ENCODE measurements around the gene TMEM184B. TPM values are rescaled to one million over a fixed set of nuclear protein-coding genes. Genes with fewer than 3 reads are reported as not detected.

The TMEM184B gene
- total RNA-seq, 1 donor from 2014 or later: 62.8 TPM

GRCh38 chr22:38299770-38300102, 26.9 kb upstream of the TMEM184B start:
- DNase-seq (ENCODE audit: low spot score in 2 of 2, unreplicated experiment in 2 of 2): no peak
- H3K27me3 Mint-ChIP-seq (ENCODE audit: low read depth): no peaks in the 10 kb centered on the region
- no peak overlapping the region for H3K4me3 Mint-ChIP-seq
- peaks cover 33% of the 10 kb centered on the region for H3K36me3 Mint-ChIP-seq
- peaks cover 20% of the 10 kb centered on the region for H3K4me1 Mint-ChIP-seq
- no peaks in the 10 kb centered on the region for H3K9me3 Mint-ChIP-seq
- H3K27ac Mint-ChIP-seq: peak overlapping the region; percentile 71
- no peak for TF ChIP-seq CTCF (IDR thresholded peaks at IDR 0.05; ENCODE audit: unreplicated experiment)

- no peaks in the 10 kb centered on the region for H3K27me3 Mint-ChIP-seq (ENCODE audit: low read depth)
- H3K9me3 Mint-ChIP-seq: no peaks in the 10 kb centered on the region
- H3K36me3 Mint-ChIP-seq: peaks cover 31% of the 10 kb centered on the region
- no peak overlapping the region for H3K4me3 Mint-ChIP-seq
- H3K27ac Mint-ChIP-seq: peak overlapping the region; percentile 92
- H3K4me1 Mint-ChIP-seq: peaks cover 20% of the 10 kb centered on the region
- no peak for TF ChIP-seq CTCF (IDR thresholded peaks at IDR 0.05; ENCODE audit: unreplicated experiment)
- peak in 1 of 2 experiments; percentile 56 for DNase-seq (ENCODE audit: low spot score in 2 of 2, unreplicated experiment in 2 of 2)
Measured at GRCh38 chr22:38298312-38299005, 25.6 kb upstream of the TMEM184B start.

- Mint-ChIP-seq H3K36me3 (peaks cover 32% of the 10 kb centered on the region), H3K27me3 (ENCODE audit: low read depth) (no peaks in the 10 kb centered on the region)
Measured at GRCh38 chr22:38296372-38296771, 23.6 kb upstream of the TMEM184B start.

GRCh38 chr22:38295863-38296262, 23.1 kb upstream of the TMEM184B start:
- Mint-ChIP-seq H3K4me1 (peaks cover 21% of the 10 kb centered on the region), H3K27ac (no peak overlapping the region), H3K9me3 (no peaks in the 10 kb centered on the region), H3K4me3 (no peak overlapping the region), H3K36me3 (peaks cover 31% of the 10 kb centered on the region), H3K27me3 (ENCODE audit: low read depth) (no peaks in the 10 kb centered on the region)
- no peak for DNase-seq (ENCODE audit: low spot score in 2 of 2, unreplicated experiment in 2 of 2)
- TF ChIP-seq CTCF (IDR thresholded peaks at IDR 0.05; ENCODE audit: unreplicated experiment): no peak

More at GRCh38 chr22:38296372-38296771, 23.6 kb upstream of the TMEM184B start:
- no peak for TF ChIP-seq CTCF (IDR thresholded peaks at IDR 0.05; ENCODE audit: unreplicated experiment)
- Mint-ChIP-seq H3K27ac (no peak overlapping the region), H3K4me3 (no peak overlapping the region), H3K9me3 (no peaks in the 10 kb centered on the region), H3K4me1 (peaks cover 24% of the 10 kb centered on the region)
- DNase-seq (ENCODE audit: low spot score in 2 of 2, unreplicated experiment in 2 of 2): no peak

- no peak for TF ChIP-seq CTCF (IDR thresholded peaks at IDR 0.05; ENCODE audit: unreplicated experiment)
- no peaks in the 10 kb centered on the region for H3K9me3 Mint-ChIP-seq
- no peak overlapping the region for H3K4me3 Mint-ChIP-seq
- H3K36me3 Mint-ChIP-seq: peaks cover 29% of the 10 kb centered on the region
- H3K4me1 Mint-ChIP-seq: peaks cover 19% of the 10 kb centered on the region
- no peaks in the 10 kb centered on the region for H3K27me3 Mint-ChIP-seq (ENCODE audit: low read depth)
- no peak for DNase-seq (ENCODE audit: low spot score in 2 of 2, unreplicated experiment in 2 of 2)
- H3K27ac Mint-ChIP-seq: no peak overlapping the region
Measured at GRCh38 chr22:38295339-38295738, 22.5 kb upstream of the TMEM184B start.
